Left ventricle myocardium inferior (tissue), 1 donor: ENCODE measurements around the gene GTF2I. TPM values are rescaled to one million over a fixed set of nuclear protein-coding genes. Genes with fewer than 3 reads are reported as not detected.

Experiments
- DNase-seq: peaks from one replicate; pipeline ENCODE4 v3.0.0-alpha.2; 2020
- H3K27ac ChIP-seq: fragments of 200-600 bp; replicated peaks from 2 replicates; pipeline ENCODE4 v1.8.0; 2021
- H3K27me3 ChIP-seq: fragments of 200-600 bp; 2 replicates; pipeline ENCODE4 v1.8.0; 2021; ENCODE audit warnings: low read depth
- H3K36me3 ChIP-seq: fragments of 200-600 bp; 2 replicates; pipeline ENCODE4 v1.8.0; 2021
- H3K4me1 ChIP-seq: fragments of 200-600 bp; 2 replicates; pipeline ENCODE4 v1.8.0; 2021
- H3K4me3 ChIP-seq: fragments of 200-600 bp; 2 replicates; pipeline ENCODE4 v1.8.0; 2021; ENCODE audit warnings: mild to moderate bottlenecking, moderate library complexity
- H3K9me3 ChIP-seq: fragments of 200-600 bp; replicated peaks from 2 replicates; pipeline ENCODE4 v1.8.0; 2021
- intact Hi-C: fragments of 100-400 bp; cut with micrococcal nuclease; formaldehyde crosslinking; loops from one replicate; pipeline ENCODE4 v1.11.0; 2022
- long read RNA-seq: library from polyadenylated mRNA; unstranded; transcript quantifications from one replicate; pipeline ENCODE4 v2.0.0, GENCODE V29; 2021
- total RNA-seq: library from RNA; stranded (reverse); fragmentation: NEBNext Ultra II Directional; extraction: Animal tissue kit (Norgen Biotek cat#: 25700); gene quantifications from one replicate; pipeline ENCODE4 v1.2.1, GENCODE V29; 2021
- TF ChIP-seq, protein P1 (sequence below): fragments of 200-600 bp; IDR thresholded peaks from 2 replicates; pipeline ENCODE4 v1.8.0; 2021; ENCODE audit warnings: antibody characterized with exemption, mild to moderate bottlenecking, borderline replicate concordance
- donor health status: DM: no; HTN: yes; CAD: no; lungs with severe emphysema.

Gene GTF2I
- total RNA-seq: 122 TPM
- long read RNA-seq, full-length matches to known transcripts: 37 of 92 reads
- long read RNA-seq, partial matches to known transcripts: 46 of 92 reads
- long read RNA-seq, other reads (novel, unspliced or antisense): 9 of 92 reads

DNA sequence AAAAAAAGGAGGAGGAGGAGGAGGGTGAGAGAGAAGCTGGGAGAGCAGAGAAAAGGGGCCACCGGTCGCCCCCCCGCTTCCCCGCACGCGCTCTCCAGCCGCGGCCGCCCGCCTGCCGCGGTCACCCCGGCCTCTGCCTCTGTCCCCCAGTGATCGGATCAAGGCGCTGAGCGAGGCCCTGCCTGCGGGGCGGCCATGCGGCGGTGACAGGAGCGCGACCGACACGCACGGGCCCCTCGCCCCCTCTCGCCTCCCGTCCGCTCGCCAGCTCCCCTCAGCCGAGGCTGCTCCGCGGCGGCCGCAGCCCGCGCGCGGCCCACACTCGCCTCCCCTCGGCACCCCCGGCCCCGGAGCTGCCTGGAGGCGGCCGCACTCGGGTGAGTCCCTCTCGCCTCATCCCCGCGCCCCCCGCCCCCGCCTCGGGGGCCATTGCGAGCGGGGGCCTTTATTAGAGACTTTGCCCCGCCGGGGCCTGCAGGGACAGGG, at the start of gene GTF2I:
TSS of gene GTF2I (plus strand) at position 27 of the 486 bp plus-strand sequence. CDS start 31,411 bp downstream, outside the sequence.
- Histone ChIP-seq H3K27me3 (no peaks in the 10 kb centered on the region), H3K9me3 (no peaks in the 10 kb centered on the region), H3K4me1 (peaks cover 66% of the 10 kb centered on the region), H3K36me3 (no peaks in the 10 kb centered on the region), H3K4me3 (peak within 1 kb of the TSS; percentile 100), H3K27ac (peak within 1 kb of the TSS; percentile 100)
- TF ChIP-seq, protein P1, sequence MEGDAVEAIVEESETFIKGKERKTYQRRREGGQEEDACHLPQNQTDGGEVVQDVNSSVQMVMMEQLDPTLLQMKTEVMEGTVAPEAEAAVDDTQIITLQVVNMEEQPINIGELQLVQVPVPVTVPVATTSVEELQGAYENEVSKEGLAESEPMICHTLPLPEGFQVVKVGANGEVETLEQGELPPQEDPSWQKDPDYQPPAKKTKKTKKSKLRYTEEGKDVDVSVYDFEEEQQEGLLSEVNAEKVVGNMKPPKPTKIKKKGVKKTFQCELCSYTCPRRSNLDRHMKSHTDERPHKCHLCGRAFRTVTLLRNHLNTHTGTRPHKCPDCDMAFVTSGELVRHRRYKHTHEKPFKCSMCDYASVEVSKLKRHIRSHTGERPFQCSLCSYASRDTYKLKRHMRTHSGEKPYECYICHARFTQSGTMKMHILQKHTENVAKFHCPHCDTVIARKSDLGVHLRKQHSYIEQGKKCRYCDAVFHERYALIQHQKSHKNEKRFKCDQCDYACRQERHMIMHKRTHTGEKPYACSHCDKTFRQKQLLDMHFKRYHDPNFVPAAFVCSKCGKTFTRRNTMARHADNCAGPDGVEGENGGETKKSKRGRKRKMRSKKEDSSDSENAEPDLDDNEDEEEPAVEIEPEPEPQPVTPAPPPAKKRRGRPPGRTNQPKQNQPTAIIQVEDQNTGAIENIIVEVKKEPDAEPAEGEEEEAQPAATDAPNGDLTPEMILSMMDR: no peak
- no peak for DNase-seq
- intact Hi-C loops: no loop called here

DNA sequence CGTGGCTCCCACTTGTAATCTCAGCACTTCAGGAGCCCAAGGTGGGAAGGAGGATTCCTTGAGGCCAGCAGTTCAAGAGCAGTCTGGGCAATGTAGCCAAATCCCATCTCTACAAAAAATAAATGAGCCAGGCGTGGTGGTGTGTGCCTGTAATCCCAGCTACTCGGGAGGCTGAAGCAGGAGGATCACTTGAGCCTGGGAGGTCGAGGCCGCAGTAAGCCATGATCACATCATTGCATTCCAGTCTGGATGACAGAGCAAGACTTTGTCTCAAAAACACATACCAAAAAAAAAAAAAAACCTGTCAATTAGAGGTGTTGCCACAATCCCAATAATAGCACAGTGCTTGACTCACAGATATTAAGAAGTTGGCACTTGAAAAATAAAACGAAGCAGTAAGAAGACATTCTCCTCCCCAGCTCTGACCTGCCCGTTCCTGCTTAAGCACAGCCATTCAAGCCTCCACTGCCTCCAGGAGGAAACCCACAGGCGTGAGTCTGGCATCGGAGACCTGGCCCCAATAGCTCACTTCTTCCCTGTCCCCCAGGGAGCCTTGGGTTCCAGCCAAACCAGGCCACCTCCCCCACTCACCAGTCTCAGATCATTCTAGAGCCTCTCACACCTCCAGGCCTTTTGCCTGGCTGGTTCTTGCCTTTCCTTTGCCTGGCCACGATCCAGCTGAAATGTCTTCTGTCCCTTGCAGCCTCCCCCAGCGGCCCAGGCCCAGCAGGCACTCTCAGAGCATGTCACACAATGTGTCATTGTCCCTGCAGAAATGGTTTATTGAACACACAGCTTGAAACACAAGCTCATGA, 45.3 kb upstream of the GTF2I start:
- TF ChIP-seq, protein P1: no peak
- Histone ChIP-seq H3K9me3 (no peaks in the 10 kb centered on the region), H3K27me3 (no peaks in the 10 kb centered on the region), H3K36me3 (no peaks in the 10 kb centered on the region), H3K4me3 (no peak overlapping the region), H3K27ac (peak overlapping the region; percentile 20), H3K4me1 (peaks cover 7% of the 10 kb centered on the region)
- no peak for DNase-seq
- intact Hi-C loops: no loop called here

DNA sequence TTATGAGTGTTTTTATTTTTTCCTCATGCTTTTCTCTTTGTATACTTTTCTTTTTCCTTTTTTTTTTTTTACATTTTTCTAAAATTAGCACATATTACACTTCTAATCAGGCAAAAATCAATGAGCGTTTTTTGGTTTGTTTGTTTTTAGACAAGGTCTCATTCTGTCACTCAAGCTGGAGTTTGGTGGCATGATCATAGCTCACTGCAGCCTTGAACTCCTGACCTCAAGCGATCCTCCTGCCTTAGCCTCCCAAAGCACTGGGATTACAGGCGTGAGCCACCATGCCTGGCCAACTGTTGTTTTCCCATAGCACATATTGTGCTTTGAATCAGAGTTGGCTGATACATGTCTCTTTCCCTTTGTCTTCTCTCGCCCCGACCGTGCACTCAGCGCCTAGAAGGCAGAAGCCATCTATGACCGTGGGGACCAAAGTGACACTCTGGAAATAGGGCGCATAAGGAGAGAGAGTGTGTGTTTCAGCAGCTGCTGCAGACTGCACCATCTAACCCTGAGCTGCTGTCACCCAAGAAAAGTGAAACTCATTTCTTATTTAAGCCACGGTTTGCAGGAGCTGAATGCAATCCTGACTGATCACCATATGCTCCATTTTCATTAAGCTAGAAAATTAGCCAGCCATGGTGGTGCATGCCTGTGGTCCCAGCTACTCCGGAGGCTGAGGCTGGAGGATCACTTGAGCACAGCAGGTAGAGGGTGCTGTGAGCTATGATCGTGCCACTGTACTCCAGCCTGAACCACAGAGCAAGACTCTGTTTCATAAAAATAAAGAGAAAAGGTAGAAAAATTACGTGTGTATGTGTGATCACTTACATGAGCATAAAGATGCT, 41.4 kb upstream of the GTF2I start:
- Histone ChIP-seq H3K9me3 (no peaks in the 10 kb centered on the region), H3K27me3 (no peaks in the 10 kb centered on the region), H3K27ac (no peak overlapping the region), H3K4me1 (peaks cover 7% of the 10 kb centered on the region), H3K4me3 (no peak overlapping the region), H3K36me3 (no peaks in the 10 kb centered on the region)
- intact Hi-C loops: no loop called here
- TF ChIP-seq, protein P1: no peak
- DNase-seq: no peak

DNA sequence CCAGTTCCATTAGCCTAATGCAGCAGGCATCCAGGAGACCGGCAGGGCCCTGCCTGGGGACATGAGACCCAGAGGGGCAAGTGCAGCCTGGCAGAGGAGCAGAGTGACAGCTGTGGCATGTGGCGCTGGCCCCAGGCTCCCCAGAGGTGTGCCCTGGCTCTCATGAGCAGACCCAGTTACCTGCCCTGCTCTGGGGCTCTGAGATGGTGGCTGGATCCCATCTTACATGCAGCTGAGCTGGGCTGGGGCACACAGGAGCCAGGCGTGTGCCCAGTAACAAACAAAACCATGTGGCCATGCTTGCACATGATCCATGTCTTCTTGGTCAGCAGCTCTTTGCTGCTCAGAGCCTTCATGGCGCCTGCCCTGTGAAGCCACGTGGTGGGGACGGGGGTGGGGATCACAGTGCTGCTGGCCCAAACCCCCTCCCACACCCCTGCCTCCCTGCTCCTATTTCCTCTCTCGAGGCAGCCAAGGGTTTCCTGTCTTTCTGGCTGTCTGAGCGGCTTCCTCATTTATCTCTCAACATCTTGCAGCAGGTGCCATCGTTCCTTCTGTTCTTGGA, 40.3 kb upstream of the GTF2I start:
- intact Hi-C loops: no loop called here
- Histone ChIP-seq H3K27me3 (no peaks in the 10 kb centered on the region), H3K4me3 (no peak overlapping the region), H3K9me3 (no peaks in the 10 kb centered on the region), H3K36me3 (no peaks in the 10 kb centered on the region), H3K4me1 (peaks cover 6% of the 10 kb centered on the region), H3K27ac (no peak overlapping the region)
- TF ChIP-seq, protein P1: no peak
- peak; percentile 24 for DNase-seq

DNA sequence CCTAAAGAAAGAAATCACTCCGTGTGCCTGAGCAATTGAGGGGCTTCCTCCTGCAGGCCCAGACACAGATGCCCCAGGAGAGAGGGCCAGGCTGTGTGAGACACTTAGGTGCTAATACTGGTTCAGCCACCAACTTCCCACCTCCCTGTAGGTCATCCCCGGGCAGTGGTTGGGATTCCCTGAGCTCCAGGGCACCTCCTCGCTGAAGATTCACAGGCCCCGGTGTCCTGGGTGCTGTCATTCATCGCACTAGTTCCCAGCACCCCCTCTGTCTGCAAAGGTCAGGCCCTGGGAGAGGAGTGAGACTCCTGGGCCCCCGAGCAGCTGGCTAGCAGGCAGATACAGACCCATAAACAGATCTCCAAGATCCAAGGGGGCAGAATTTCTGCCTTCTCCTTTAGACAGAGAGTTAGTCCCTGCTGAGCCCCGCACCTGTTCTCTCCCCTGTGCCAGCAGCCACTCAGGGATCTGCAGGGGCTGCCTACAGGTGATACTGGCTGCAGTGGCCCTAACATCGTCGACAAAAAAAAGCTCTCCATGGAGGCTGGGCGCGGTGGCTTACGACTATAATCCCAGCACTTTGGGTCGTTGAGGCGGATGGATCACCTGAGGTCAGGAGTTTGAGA, 38.2 kb upstream of the GTF2I start:
- no peak overlapping the region for H3K27ac ChIP-seq
- DNase-seq: no peak
- H3K36me3 ChIP-seq: no peaks in the 10 kb centered on the region
- no peaks in the 10 kb centered on the region for H3K4me1 ChIP-seq
- intact Hi-C loops: no loop called here
- TF ChIP-seq, protein P1: no peak
- no peaks in the 10 kb centered on the region for H3K9me3 ChIP-seq
- no peak overlapping the region for H3K4me3 ChIP-seq
- no peaks in the 10 kb centered on the region for H3K27me3 ChIP-seq
